A172 (cell line): Measurements from ENCODE around the gene SORCS2. TPM values are rescaled to one million over a fixed set of nuclear protein-coding genes. Genes with fewer than 3 reads are reported as not detected.
A peak's percentile ranks its signal among the peaks of the same experiment; 100 is the strongest.

Experiments
- DNase-seq: peaks from one replicate; pipeline ENCODE4 v3.0.0-alpha.2; 2015; ENCODE audit warnings: low spot score
- total RNA-seq: library from RNA; depleted of rRNA; stranded (reverse); fragments of >200 nt; shearing (Covaris generic); gene quantifications from 2 replicates; pipeline ENCODE4 v1.2.3, GENCODE V29; 2014

The SORCS2 gene
- total RNA-seq, 1 experiment from 2014 or later, result 0.78 TPM

DNA sequence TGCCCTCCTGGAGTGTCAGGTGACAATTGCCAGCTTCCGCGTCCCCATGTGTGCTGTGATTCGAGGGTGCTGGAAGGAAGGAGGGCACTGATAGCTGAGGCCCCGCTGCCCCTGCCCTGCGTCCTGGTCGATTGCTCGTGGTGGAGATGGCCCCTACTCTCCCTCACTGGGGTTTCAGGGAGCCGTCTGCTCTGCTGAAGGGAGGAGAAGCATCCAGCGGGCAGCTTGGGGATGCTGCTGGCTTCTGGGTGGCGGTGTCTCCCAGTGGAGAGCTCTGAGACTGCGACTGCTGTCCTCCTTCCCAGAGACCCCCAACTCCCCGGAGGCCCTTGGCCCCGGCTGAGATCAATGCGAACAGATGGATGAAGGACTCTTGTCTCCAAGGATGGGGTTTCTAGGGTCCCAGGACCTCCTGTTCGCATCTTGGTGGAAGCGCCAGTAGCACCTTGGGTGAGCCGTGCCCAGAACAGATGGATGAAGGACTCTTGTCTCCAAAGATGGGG is 143.8 kb downstream of the SORCS2 start:
- DNase-seq, result no peak

DNA sequence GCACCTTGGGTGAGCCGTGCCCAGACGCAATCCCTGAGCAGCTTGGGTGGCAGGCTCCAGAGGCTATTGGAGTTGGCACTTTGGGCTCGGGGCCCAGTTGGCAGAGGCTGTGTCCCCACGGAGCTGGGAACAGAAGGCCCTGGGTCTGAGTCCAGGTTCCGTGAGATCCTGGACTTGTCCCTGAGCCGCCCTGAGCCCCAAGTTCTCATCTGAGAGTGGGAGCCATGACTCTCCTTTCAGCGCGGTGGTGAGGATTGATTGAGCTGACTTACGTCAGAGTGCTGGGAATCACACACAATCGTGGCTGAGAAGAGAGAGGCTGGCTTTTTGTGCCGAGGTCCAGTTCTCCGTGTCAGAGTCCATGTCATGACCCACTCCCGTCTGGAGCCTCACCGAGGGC is 144.4 kb downstream of the SORCS2 start:
- no peak for DNase-seq

DNA sequence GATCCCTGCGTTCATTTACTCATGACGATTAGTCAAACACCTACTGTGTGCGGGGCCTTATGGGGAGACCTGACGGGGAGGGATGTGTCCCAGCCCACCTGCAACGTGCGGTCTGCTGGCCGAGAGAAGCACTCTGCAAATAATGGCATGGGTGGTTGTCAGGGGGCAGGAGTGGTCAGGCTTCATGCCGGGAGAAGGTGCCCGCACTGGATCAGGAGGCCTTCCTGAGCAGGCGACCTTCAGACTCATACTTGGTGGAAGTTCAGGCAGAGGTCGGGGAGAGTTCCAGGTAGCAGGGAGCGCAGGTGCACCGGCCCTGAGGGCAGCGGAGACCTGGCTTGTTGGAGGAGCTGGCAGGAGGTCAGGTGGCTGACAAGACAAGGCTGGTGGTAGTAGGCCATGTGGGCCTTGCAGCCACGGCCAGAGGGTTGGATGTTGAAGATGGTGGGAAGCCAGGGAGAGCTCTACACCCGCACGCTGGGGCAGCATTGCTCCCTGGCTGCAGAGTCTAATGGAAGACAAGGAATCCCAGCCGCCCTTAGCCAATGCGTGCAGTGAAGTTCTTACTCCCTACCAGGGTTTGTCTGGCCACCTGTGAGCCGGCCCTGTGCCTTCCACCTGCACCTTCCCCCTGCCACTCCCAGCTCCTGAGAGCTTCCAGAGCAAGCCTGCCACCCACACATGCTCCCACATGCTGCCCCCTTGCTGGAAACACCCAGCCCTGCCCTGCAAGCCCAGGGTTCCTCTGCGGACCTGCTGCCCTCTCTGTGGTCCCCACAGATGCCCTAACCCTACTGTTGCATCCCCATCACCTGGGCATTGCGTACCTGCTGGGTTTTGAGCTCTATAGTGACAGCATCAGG is 145.1 kb downstream of the SORCS2 start:
- DNase-seq, result no peak

DNA sequence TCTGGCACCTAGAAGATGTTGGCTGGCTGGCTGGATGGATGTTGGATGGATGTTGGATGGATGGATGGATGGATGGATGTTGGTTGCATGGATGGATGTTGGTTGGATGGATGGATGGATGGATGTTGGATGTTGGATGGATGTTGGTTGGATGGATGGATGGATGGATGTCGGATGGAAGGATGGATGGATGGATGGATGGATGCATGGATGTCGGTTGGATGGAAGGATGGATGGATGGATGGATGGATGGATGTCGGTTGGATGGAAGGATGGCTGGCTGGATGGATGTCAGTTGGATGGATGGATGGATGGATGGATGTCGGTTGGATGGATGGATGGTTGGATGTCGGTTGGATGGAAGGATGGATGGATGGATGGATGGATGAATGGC is 145.7 kb downstream of the SORCS2 start:
- DNase-seq, result no peak

DNA sequence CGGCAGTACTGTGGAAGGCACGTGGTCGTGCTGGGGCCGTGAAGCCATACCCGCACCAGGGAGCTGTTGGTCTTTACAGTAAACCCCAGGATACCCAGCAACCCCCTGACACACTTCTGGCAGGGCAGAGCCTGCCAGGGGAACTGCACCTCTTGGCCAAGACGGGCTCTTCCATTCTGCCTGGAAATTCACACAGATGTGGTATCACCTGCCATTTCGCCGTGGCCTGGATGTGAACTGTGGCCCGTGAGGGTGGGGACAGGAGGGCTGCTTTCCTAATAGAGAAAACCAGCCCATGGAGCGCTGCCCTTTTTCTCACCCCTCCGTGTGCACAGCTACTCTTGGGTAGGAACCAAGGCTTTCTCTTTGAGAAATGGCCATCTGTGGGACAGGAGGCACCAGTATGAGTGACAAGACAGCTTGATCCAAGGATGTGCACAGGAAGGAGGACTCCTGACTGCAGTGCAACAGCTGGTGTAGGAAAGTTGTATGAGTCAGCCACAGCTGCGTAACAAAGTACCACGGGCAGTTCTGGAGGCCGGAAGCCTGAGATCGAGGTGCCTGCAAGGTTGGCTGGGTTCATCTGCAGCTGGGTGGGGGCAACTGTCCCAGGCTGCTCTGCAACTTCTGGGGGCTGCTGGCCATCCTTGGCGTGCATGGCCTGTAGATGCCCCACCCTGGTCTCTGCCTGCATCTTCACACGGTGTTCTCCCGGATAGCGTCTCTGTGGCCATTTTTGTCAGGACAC is 146.7 kb downstream of the SORCS2 start:
- no peak for DNase-seq

DNA sequence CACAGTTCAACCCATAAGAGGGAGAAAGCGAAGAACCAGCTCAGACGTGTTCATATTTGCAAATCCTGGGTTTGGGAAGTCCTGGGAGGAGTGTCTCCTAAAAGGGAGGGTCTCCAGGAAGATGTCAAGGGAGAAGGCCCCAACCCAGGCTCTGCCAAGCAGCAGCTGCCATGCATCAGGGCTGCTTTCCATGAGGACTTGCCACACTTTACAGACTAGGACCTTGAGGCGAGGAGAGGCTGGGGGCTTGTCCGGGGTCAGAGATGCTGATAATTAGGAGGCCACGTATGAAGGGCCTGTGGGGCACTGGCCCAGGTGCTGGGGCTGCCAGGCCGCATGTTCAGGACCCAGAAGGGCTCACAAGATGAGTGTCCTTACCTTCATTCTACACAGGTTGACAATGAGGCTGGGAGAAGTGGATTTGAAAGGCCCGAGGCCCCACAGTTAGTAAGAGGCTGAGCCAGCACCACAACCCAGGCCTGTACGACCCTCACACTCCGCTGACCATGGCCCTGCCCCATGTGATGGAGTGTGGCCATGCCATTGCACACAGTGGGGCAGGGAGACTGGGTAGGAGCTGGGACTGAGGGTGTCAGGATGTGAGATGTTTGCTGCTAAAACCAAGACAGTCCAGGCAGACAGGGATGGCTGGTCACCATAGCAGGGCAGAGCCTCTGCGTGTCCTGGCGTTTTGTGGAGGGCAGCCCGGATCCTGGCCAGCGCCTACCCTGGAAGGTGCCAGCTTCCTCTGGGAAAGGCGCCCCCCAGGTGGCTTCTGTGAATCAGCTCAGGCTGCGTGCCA is 147.6 kb downstream of the SORCS2 start:
- no peak for DNase-seq

DNA sequence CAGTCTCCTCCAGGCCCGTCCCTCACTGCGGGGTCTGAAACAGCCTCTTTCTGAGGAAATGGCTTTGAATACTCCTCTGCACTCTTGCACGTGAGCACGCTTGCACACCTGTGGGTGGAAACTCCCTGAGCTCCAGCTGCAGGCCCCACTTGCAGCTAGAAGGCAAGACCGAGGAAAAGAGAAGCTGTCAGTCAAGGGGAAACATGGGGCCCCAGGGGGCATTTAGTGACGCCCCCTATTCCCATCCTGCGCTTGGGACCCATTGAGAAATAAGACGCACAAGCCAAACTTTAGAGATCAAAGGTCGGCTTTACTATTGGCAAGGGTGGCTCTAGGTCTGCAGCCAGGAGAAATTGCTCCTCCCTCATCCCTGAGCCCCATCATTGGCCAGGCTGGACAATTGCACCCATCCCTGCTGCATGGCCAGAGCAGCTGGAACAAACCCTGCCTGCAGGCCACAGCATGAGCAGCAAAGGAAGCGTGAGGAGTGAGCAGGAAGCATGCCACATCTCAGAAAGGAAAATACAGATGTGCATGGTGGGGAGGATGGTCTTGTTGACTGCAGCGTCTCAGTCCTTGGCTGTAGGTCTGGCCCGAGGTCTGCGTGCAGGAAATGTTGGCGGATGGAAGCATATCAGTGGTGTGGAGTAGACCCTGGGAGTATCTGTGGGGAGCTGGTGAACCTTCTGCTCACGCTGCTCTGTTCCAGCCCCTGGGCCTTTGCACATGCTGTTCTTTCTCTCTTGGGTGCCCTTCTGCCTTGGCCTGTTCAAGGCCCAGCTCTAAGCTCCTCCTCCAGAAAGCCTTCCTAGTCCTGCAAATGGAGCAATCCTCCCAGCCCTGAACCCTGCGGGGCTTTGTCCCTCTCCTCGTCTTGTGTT is 148.5 kb downstream of the SORCS2 start:
- no peak for DNase-seq

DNA sequence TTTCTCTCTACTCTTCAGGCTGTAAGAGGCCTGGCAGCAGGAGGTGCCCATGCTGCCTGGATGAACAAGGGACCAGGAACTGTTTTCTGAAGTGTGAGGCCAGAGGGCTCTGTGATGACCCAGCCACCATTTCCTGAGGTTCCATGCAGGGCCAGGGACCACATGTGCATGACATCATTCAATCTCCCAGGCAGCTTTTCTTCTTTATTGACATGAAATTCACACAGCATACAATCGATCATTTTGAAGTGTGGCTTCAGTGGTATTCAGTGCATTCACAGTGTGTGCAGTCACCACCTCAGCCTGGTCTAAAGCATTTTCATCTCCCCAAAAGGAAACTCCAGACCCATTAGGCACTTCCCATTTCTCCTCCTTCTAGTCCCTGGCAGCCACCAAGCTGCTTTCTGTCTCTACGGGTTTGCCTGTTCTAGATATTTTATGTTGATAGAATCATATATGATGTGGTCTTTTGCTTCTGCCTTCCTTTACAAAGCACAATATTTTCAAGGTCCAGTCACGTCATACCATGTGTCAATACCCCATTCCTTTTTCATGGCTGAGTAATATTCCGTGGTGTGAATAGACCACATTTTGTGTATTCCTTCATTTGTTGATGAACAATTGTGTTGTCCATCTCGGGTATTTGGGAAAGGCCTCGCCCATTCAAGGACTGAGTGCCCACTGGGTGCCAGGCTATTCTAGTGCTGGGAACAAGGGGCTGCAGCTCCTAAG is 149.3 kb downstream of the SORCS2 start:
- peak; percentile 35 for DNase-seq

DNA sequence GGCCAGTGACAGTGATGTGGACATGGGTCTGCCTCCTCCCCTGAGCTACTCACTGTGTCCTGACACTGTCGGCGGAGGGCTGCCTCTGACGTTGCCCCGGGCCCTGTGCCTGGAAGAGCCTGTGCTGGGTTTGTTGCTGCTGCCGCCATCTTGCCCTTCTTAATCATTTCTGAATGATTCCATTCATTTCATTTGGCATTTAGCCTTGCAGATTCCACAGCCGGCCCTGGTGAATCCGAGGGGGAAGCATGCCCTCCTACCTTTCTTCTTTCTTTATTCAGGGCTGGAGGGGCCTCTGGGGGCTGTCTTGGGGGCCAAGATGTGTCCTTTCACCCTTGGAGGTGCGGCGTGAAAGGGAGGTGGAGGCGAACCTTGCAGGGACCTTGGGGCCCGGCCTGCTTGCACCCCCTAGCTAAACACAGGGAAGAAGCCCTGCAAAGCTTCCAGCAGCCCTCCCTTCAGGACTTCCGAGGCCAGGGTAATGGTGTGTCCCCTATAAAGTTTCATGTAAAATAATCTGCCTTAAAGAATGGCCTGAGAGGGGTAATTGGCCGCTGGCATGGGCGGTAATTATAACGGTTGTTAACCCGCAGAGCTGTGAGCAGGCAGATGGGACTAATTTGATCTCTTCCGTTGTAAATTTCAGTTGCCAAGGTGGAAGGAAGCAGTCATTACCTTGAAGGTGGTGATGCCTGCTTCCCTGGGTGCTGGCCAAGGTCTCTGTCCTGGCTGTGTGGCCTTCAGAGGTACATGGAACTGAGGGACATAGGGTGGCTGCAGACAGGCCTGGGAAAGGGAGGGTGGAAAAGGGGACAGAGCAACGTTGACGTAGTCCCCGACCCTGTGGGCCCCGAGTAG is 150.1 kb downstream of the SORCS2 start:
- DNase-seq, result no peak

DNA sequence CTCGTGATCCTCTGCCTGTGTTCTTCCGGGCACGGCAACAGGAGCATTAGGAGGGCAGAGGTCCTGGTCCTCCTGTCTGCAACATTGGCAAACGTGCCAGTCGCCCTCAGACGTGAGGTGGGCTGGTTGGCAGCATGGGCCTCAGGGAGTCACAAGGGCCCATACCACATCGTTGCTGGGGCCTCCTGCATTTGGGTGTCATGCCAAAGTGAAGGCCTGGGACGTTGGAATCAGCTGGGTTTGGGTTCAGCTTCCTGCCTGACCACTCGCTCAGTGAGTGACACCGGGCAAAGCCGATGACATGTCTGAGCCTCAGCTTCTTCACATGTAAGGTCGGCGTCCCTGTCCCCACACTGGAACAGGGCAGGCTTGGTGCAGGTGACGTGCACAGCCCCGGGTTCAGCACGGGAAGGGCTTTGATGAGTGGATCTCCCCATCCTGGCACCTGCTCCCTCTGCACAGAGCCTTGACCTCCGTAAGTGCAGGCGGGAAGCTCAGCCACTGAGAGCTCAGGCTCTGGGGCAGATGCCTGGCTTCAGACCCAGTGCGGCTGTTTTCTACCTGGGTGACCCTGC is 150.8 kb downstream of the SORCS2 start:
- no peak for DNase-seq

DNA sequence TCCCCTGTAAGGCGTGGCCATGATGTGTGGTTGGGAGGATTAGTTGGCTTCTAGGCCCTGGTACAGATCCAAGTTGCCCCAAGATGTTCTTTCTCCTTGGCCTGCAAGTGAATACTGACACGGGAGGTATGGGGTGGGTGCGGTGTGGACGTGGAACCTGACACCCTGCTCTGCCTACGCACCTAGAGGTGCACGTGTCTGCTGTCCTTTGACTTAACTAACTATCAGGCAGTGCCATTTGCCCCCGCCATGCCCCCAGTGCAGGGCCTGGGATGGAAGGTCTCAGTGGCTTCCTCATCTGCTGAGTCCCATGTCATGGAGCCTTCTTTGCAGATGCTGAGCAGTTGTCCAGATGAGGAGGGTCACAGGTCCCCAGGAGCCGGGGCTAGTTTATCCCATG is 151.6 kb downstream of the SORCS2 start:
- DNase-seq, result no peak

DNA sequence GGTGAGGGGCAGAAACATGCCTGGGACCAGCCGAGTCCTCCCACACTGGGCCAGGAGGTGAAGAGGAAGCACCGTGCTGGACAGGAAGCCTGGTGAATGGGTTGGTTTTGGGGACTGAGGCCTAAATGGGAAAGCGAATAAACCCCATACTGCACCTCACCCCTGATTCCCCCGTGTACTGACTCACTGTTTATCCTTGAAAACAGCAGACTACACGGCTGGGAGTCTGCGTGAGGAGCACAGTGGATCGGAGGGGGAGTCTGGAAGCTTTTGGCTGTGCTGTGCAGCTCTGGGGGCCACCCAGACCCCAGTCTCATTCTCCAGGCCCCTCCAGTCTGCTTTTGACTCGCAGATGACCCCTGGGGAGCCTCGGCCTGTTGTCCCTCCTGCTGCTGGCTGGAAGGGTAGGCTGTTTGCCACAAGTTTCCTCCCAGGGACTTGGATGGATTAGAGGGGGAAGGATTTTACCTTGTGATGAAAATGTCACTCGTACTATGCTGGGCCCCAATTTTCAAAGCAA is 152.4 kb downstream of the SORCS2 start:
- DNase-seq, result no peak

DNA sequence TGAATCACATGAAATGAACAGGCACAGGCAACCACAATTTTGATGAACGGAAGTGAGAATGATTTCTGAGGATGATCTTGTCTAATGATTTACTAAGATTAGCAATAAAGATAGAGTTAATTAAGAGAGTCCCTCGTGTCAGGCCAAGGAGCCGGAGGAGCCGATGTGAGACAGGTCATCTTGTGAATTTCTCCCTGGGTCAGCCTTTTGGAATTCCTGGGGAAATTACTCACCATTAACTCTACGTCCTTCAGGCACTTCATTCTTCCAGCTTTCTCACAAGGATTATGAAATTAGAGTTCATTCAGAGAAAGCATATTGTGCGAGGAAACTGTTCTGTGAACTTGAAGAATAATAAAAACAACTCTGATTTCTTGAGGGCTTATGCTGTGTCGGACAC is 155.6 kb downstream of the SORCS2 start:
- peak; percentile 70 for DNase-seq

DNA sequence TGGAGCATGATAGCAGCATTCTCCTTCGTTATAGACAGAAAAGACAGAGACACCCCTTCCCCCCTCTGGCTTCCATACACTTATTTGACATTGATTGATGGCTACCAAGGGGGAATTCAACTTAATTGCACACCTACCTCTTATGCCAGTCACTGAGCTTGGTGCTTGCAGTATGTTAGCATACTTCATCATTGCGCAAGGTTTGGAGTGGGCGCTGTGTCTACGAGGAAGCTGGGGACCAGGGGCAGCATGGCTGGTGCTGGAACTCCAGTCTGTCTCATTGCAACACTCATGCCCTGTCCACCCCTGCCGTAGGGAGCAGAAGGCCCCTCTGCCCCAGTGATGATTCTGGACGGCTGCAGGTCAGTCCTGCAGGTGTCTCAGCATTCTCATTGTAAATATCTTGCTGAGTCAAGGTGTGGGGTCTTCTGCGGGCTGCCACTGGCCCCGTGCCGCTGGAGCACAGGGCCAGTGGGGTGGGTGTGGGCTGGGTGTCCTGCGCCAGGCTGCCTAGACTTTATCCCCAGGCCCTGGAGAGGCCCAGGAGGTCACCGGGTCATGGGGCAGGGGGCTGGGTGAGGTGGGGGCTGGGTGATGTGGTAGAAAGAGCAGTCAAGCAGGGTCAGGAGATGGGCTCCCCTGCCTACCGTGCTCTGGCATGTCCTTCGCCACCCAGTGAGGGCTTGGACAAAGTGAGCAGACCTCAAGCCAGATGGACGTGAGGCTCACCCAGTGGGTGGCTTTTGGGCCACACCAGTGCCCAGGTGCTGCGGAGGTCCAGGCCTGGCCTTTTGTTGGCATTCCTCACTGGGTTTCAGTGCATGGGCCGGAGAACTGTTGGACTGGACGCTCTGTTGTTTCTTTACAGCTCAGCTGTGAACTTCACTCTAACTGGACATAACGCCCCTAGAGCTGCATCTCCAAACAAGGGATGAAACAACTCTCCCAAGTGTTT is 156.9 kb downstream of the SORCS2 start:
- DNase-seq, result no peak

DNA sequence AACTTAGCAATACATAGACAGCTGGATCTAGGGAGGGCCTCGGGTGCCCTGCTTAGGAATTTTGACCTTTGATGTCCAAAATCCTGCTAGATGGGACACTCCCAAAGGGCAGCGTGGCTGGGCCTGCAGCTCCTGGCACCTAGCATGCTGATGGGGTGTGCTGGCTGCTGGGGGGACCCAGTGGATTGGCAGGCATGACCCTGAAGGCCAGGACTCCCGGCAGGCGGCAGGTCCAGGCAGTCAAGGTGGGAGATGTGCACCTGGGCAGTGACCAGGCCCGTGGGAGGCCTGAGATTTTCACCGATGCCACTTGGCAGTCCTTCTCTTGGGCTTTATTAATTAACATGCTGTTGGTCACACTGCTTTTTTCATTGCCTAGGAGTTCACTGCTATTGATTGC is 158.1 kb downstream of the SORCS2 start:
- DNase-seq, result no peak

DNA sequence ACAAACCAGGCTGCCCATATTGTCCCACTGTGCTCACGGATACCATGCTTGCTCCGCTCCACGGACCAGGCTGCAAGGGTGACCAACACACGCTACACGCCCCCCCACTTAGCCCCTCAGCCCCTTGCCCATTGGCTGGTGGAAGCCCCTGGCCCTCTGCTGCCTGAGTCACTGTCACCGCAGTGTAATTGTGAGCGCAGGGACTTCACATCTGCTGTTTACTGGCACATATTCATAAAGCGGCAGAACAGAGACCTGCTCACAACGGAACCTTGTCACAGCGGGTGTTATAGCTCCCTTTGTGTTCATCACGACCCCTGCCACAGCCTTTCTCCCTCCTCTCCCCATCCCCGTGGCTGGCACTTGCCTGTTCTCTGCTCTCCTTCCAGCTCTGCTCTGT is 158.7 kb downstream of the SORCS2 start:
- DNase-seq, result no peak

DNA sequence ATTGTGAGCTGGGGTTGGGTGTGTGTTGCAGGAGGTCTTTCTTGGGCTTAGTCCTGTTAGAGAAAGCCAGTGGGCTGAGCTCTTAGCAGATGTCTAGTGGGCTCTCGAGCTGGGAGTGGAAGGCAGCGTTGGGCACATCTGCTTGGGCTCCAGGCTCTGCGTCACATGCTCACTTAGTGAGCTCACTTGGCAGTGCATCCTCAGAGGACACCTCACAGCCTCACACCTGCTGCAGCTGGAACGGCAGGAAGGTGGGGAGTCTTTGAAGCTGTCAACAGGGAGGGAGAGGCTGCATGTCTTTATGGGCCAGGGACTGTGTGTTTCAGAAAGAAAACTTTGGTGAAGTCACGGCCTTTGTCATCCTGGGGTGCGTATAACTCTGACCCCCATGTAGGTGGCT is 160.1 kb downstream of the SORCS2 start:
- no peak for DNase-seq
